ENCODE results near the gene MCHR2.
A peak's percentile ranks its signal among the peaks of the same experiment; 100 is the strongest.

MCHR2 gene

DNA sequence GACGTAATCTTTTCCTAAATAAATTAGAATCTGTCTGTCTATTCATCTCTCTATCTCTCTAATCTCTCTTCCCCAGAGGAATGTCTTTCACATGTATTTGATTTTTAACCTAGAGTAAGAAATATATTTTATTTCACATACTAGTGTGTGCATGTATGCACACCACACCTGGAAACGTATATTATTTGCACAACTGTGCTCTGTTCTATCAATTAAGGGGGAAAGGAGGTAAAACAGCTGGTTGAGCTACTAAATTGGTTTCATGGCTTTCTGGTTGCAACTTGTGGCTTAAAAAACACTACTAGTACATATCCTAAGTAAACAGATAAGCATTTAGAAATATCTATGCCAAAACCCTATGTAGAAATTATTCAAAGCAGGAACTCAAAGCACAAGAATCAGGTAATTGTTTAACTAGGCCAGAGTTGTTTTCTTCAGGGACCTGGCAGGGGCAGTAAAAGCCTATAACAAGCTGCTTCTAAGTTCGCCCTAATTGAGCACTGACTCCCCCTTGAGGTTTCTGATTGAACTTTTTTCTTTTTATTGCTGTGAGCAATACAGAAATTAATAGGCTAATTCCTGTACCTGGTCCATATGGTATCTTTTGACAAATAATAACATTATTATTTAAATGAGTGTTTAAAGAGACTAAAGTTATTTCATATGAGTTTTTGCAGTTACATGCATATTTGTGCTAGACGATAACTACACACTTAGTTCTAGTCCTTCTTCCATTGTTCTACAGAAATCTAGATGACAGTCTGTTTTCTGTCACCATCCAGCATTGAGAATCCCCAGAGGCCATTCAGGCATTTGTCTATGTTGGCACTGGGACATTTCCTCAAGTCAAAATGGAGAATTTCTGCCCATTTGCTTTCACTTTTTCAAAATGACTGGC, 88.6 kb downstream of the MCHR2 start:
- FAIRE-seq (peak; percentile 70), DNase-seq (ENCODE audit: low spot score) (peak; percentile 19)

GRCh38 chr6:99901596-99902384, 92.2 kb downstream of the MCHR2 start:
- no peak for FAIRE-seq
- DNase-seq (ENCODE audit: low spot score): no peak

- no peak for FAIRE-seq
- no peak for DNase-seq (ENCODE audit: low spot score)
Observed at GRCh38 chr6:99894815-99895214, 99.2 kb downstream of the MCHR2 start.

DNA sequence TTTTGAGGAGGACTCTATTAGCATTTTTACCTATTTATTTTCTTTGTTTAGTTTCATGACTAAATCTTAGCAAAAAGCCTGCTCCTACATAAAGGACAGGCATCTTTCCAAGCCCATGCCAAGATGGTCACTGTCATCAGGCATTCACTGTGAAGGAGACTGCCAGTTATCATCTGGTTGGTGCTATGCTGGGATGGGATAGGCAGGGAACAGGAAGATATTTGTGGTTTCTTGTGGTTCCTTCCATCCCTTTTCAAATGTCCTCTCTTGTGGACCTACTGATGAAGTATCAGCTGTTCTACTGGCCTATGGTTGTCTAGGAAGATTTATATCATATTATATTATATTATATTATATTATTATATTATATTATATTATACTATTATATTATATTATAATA, 107.0 kb downstream of the MCHR2 start:
- DNase-seq (ENCODE audit: low spot score) (no peak), FAIRE-seq (no peak)

- DNase-seq (ENCODE audit: low spot score): no peak
- FAIRE-seq: no peak
Observed at GRCh38 chr6:99885051-99885450, 109.0 kb downstream of the MCHR2 start.

DNA sequence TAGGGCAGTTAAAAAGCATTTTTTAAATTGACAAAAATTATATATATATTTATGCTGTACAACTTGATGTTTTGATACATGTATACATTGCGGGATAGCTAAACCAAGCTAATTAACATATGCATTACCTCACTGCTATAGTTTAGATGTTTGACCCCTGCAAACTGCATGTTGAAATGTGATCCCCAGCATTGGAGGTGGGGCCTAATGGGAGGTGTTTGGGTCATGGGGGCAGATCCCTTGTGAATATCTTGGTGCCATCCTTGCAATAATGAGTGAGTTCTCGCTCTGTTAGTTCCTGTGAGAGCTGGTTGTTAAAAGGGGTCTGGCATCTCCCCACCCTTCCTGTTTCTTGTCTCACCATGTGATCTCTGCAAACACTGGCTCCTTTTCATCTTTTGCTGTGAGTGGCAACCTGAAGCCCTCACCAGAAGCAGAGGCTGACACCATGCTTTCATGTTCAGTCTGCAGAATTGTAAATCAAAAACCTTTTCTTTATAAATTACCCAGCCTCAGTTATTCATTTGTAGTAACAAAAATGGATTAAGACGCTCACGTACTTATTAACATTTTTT, 111.8 kb downstream of the MCHR2 start:
- no peak for FAIRE-seq
- no peak for DNase-seq (ENCODE audit: low spot score)

DNA sequence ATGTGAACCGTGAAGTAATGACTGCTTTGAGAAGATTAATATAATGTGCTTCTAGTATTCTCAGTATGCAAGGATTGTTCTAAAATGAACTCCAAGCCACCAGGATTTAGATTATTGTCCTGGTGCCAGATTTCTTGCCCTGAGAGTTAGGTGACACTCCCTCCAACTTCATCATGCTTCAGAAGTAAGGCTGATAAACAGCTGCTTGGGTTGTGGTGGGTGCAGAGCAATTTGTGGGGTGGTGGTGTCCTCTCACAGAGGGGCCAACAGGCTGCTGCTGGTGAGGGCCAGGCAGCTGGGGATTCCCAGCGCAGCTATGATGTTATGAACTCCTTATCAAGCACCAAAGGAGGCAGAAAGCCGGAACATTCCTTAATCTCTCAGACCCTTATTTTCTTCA, 114.6 kb downstream of the MCHR2 start:
- DNase-seq (ENCODE audit: low spot score): no peak
- no peak for FAIRE-seq

DNA sequence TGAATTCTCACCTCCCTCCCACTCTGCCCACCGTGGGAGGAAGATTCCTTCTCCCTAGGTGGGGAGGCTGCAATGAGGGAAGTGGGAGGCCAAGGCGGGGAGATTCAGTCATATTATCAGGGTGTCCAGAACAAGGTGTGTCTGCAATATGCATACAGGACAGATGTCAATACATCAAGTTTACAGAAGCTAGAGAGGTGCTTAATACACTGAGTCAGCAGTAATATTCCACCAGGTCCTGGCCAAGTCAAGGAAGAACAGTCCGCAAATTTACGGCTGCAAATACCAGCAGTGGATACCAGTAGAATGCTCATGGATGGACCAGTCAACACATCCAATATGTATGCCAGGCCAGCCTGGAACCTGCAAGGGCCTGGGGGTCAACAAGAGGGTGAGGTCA, 119.0 kb downstream of the MCHR2 start:
- DNase-seq (ENCODE audit: low spot score) (no peak), FAIRE-seq (no peak)

- no peak for FAIRE-seq
- no peak for DNase-seq (ENCODE audit: low spot score)
Observed at GRCh38 chr6:99873084-99873483, 120.9 kb downstream of the MCHR2 start.

DNA sequence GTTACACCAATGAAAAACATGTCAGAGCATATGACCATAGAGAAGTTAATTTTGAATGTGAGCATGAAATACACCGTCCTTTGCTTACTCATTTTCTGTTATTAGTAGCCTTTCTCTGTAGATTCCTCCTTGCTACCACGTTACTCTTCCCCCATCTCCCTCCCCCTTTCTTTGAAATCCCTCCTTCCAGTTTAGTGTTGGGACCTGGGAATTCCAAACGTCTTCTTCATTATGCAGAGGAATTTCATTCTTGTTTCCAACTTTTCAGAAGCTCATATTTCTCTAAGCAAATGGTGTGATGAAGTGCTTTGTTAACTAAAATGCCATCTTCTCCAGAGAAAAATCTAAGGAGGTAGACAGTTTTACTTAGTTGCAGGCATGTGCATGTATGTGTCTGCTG, 122.4 kb downstream of the MCHR2 start:
- no peak for FAIRE-seq

More for the DNA sequence above, 122.4 kb downstream of the MCHR2 start:
- DNase-seq (ENCODE audit: low spot score): no peak

All from RCC 7860 (cell line).